ENCODE measurements around the gene DNAJB6. TPM values are rescaled to one million over a fixed set of nuclear protein-coding genes. Genes with fewer than 3 reads are reported as not detected.

Gene DNAJB6
- total and polyA plus RNA-seq, 7 donors = 103 to 326 (median 229) TPM

GRCh38 chr7:157466867-157467261 lies 130.1 kb downstream of the DNAJB6 start:
- H3K4me3 ChIP-seq = no peak overlapping the region
- H3K9me3 ChIP-seq = no peaks in the 10 kb centered on the region
- no peak overlapping the region for H3K27ac ChIP-seq
- TF ChIP-seq CTCF (IDR thresholded peaks at IDR 0.05) = no peak
- peaks cover 0 to 24% (median 5%) of the 10 kb centered on the region in 3 donors for H3K27me3 ChIP-seq (ENCODE audit: insufficient read depth in 3 of 3, low read length in 2 of 3)
- DNase-seq (no peak), ATAC-seq (no peak)
- H3K36me3 ChIP-seq (ENCODE audit: insufficient read depth in 1 of 2, low read depth in 1 of 2) = no peaks in the 10 kb centered on the region
- no peaks in the 10 kb centered on the region for H3K4me1 ChIP-seq
- WGBS, 3 donors = 73 to 78% (median 75%) methylated on average over 12 of the region's 12 CpGs
- intact Hi-C loops (cut with DNase I) = no loop called here

Other genes starting within 250 kb of the DNAJB6 start
- 10 to 100 TPM; 51.7 to 69.7 (median 60.5) TPM for gene UBE3C, start 198.1 kb upstream of the DNAJB6 start, total RNA-seq
- 10 to 100 TPM; 31.9 to 94.2 (median 45.1) TPM for gene UBE3C, start 198.1 kb upstream of the DNAJB6 start, polyA plus RNA-seq

Data from psoas muscle (tissue), 8 donors.